Cardiac muscle cell (in vitro differentiated cells and primary cell): Measurements from ENCODE around the gene SATB2. TPM values are rescaled to one million over a fixed set of nuclear protein-coding genes. Genes with fewer than 3 reads are reported as not detected.

Experiments used
- DNase-seq, 2 donors: peaks; one replicate each; pipeline versions ENCODE4 v3.0.0 to v3.0.0-alpha.2; 2010 to 2017; ENCODE audit warnings: low read depth in 1 of 2, low spot score in 1 of 2
- H3K27ac ChIP-seq: fragments of 200-600 bp; sonication (generic); 2 replicates; pipeline ENCODE4 v1.5.1; 2016
- H3K27me3 ChIP-seq: fragments of 200-600 bp; sonication (generic); 2 replicates; pipeline ENCODE4 v1.6.0; 2016; ENCODE audit warnings: control low read depth
- H3K36me3 ChIP-seq: fragments of 200-600 bp; sonication (generic); 2 replicates; pipeline ENCODE4 v1.5.1; 2016; ENCODE audit warnings: control low read depth
- H3K4me1 ChIP-seq: fragments of 200-600 bp; sonication (generic); 2 replicates; pipeline ENCODE4 v1.8.1; 2017; ENCODE audit warnings: low read depth, mild to moderate bottlenecking, mixed run types
- H3K4me3 ChIP-seq: fragments of 200-600 bp; sonication (generic); 2 replicates; pipeline ENCODE4 v1.5.1; 2016; ENCODE audit warnings: mild to moderate bottlenecking
- H3K9me3 ChIP-seq: fragments of 200-600 bp; sonication (generic); 2 replicates; pipeline ENCODE4 v1.5.1; 2017; ENCODE audit warnings: low read depth, mild to moderate bottlenecking, control low read depth
- polyA plus RNA-seq: library from polyadenylated mRNA; unstranded; fragments of >200 nt; fragmentation: Nextera tagmentation; extraction: Ambion mirVana; gene quantifications from 2 replicates; pipeline ENCODE4 v1.2.1, GENCODE V29; 2016
- total RNA-seq: library from RNA; depleted of rRNA; stranded (reverse); fragments of >200 nt; gene quantifications from 2 replicates; pipeline ENCODE4 v1.2.3, GENCODE V29; 2016
- TF ChIP-seq, protein P1 (sequence below): IDR thresholded peaks from 2 replicates; pipeline ENCODE4 v1.5.1; 2012; ENCODE audit warnings: low read depth, mild to moderate bottlenecking, low read length

Gene SATB2
- total and polyA plus RNA-seq, 2 experiments from 2014 or later, result 1.0 to 1.4 TPM

DNA sequence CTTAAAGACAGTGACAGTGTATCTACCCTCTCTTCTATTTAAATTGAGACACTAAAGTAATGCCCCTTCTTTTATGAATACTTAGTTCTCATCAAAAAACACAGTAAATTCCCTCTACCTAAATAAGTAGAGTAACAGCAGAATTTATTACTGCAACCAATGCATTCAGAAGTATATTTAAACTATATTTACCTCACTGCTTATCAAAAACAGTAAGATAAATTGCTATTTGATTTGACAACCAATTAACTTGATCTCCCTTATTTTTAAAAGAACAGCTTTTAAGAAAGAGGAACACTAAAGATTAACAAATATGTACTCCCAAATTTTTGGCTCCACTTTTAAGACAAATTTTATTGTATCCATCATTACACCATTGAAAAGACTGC is 4.8 kb downstream of the SATB2 start:
- Histone ChIP-seq H3K4me1 (peaks cover 9% of the 10 kb centered on the region), H3K27me3 (peaks cover 43% of the 10 kb centered on the region), H3K4me3 (no peak overlapping the region), H3K27ac (no peak overlapping the region), H3K9me3 (no peaks in the 10 kb centered on the region), H3K36me3 (no peaks in the 10 kb centered on the region)
- no peak for DNase-seq
- TF ChIP-seq, protein P1, sequence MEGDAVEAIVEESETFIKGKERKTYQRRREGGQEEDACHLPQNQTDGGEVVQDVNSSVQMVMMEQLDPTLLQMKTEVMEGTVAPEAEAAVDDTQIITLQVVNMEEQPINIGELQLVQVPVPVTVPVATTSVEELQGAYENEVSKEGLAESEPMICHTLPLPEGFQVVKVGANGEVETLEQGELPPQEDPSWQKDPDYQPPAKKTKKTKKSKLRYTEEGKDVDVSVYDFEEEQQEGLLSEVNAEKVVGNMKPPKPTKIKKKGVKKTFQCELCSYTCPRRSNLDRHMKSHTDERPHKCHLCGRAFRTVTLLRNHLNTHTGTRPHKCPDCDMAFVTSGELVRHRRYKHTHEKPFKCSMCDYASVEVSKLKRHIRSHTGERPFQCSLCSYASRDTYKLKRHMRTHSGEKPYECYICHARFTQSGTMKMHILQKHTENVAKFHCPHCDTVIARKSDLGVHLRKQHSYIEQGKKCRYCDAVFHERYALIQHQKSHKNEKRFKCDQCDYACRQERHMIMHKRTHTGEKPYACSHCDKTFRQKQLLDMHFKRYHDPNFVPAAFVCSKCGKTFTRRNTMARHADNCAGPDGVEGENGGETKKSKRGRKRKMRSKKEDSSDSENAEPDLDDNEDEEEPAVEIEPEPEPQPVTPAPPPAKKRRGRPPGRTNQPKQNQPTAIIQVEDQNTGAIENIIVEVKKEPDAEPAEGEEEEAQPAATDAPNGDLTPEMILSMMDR, result no peak

DNA sequence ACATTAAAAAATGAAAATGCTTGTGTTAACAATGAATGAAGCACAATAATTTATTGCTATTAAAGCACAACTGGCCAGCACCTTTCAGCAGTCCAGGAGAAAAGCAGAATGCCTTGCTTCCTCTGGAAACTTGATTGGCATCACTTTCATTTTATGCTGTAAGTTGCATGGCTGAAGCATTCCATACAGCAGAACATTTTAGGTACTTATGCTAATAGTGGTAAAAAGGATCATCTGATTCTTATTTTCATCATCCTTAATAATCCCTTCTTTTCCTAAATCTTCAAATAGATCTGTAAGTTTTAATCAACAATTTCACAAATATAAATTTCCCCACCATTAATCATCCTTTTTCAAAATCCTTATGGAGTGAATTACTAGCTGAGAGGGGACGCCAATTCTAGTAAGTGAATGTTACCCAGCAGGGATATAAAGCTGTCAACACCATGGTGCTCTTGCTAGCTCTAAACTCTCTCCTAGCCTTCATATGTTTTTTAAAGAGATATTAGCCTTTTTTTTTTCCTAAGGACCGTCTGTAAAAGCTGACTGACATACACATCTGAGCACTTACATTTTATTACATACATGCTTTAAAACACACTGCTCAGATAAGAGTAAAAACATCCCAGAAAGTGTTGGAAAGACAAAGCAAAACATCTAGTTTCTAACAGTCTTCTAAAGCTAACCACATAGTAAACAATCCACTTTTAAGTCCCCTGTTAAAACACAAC is 5.3 kb downstream of the SATB2 start:
- DNase-seq, result no peak
- Histone ChIP-seq H3K9me3 (no peaks in the 10 kb centered on the region), H3K27me3 (peaks cover 37% of the 10 kb centered on the region), H3K4me3 (no peak overlapping the region), H3K36me3 (no peaks in the 10 kb centered on the region), H3K4me1 (peaks cover 9% of the 10 kb centered on the region), H3K27ac (no peak overlapping the region)
- TF ChIP-seq, protein P1, result no peak

GRCh38 chr2:199449956-199450355 is 7.8 kb downstream of the SATB2 start:
- H3K27ac ChIP-seq, result no peak overlapping the region
- H3K9me3 ChIP-seq, result no peaks in the 10 kb centered on the region
- TF ChIP-seq, protein P1, result no peak
- H3K4me3 ChIP-seq, result no peak overlapping the region
- H3K36me3 ChIP-seq, result no peaks in the 10 kb centered on the region
- peaks cover 3% of the 10 kb centered on the region for H3K4me1 ChIP-seq
- DNase-seq, result no peak
- H3K27me3 ChIP-seq, result peaks cover 12% of the 10 kb centered on the region

GRCh38 chr2:199449455-199449854 is 8.3 kb downstream of the SATB2 start:
- TF ChIP-seq, protein P1, result no peak
- Histone ChIP-seq H3K4me3 (no peak overlapping the region), H3K27ac (no peak overlapping the region), H3K9me3 (no peaks in the 10 kb centered on the region), H3K36me3 (no peaks in the 10 kb centered on the region), H3K4me1 (peaks cover 3% of the 10 kb centered on the region), H3K27me3 (peaks cover 7% of the 10 kb centered on the region)
- no peak for DNase-seq

- Histone ChIP-seq H3K27ac (no peak overlapping the region), H3K4me3 (no peak overlapping the region), H3K4me1 (peaks cover 3% of the 10 kb centered on the region), H3K9me3 (no peaks in the 10 kb centered on the region), H3K27me3 (no peaks in the 10 kb centered on the region), H3K36me3 (no peaks in the 10 kb centered on the region)
- TF ChIP-seq, protein P1, result no peak
- no peak for DNase-seq
Observed at GRCh38 chr2:199446996-199447576, 10.7 kb downstream of the SATB2 start.
